HepG2 (cell line): ENCODE measurements around the gene PRDM7. TPM values are rescaled to one million over a fixed set of nuclear protein-coding genes. Genes with fewer than 3 reads are reported as not detected.

Source experiments
- ARNTL ChIP-seq: sonication (generic); formaldehyde crosslinking; IDR thresholded peaks from 2 replicates; pipeline ENCODE4 v1.4.0; 2020; ENCODE audit warnings: mild to moderate bottlenecking, missing genetic modification reagents
- CAMTA2 ChIP-seq: sonication (generic); formaldehyde crosslinking; IDR thresholded peaks from 2 replicates; pipeline ENCODE4 v1.4.0; 2020; ENCODE audit warnings: mild to moderate bottlenecking, missing genetic modification reagents, borderline replicate concordance
- DR1 ChIP-seq: sonication (generic); formaldehyde crosslinking; IDR thresholded peaks from 2 replicates; pipeline ENCODE4 v1.8.0; 2021; ENCODE audit warnings: mild to moderate bottlenecking, missing genetic modification reagents, inconsistent platforms
- HDAC1 ChIP-seq: sonication (generic); formaldehyde crosslinking; IDR thresholded peaks from 2 replicates; pipeline ENCODE4 v1.5.1; 2020; ENCODE audit warnings: mild to moderate bottlenecking, missing genetic modification reagents
- MAFF ChIP-seq: IDR thresholded peaks from 2 replicates; pipeline ENCODE4 v1.6.1; 2011; ENCODE audit warnings: low read depth, low read length, improper control_type of control experiment
- NBN ChIP-seq: fragments of 450-650 bp; conservative IDR thresholded peaks from 2 replicates; pipeline ENCODE4 v1.6.1; 2017
- PHF8 ChIP-seq: sonication (generic); formaldehyde crosslinking; IDR thresholded peaks from 2 replicates; pipeline ENCODE4 v1.5.0; 2020; ENCODE audit warnings: missing genetic modification reagents
- RAD51 ChIP-seq: fragments of 450-650 bp; IDR thresholded peaks from 2 replicates; pipeline ENCODE4 v1.6.1; 2016; ENCODE audit warnings: borderline replicate concordance
- SAFB2 ChIP-seq: sonication (generic); formaldehyde crosslinking; IDR thresholded peaks from 2 replicates; pipeline ENCODE4 v1.5.1; 2020; ENCODE audit warnings: missing genetic modification reagents, low read depth, mild to moderate bottlenecking, borderline replicate concordance
- TMF1 ChIP-seq: sonication (generic); formaldehyde crosslinking; IDR thresholded peaks from 2 replicates; pipeline ENCODE4 v1.8.1; 2022; ENCODE audit warnings: low read depth, missing genetic modification reagents
- ZIK1 ChIP-seq: sonication (generic); formaldehyde crosslinking; IDR thresholded peaks from 2 replicates; pipeline ENCODE4 v1.5.0; 2020; ENCODE audit warnings: mild to moderate bottlenecking, low read depth, missing genetic modification reagents, borderline replicate concordance
- ZKSCAN1 ChIP-seq: fragments of 150-350 bp; IDR thresholded peaks from 2 replicates; pipeline ENCODE4 v1.6.1; 2014; ENCODE audit warnings: low read length
- ZNF296 ChIP-seq: sonication (generic); formaldehyde crosslinking; conservative IDR thresholded peaks from 2 replicates; pipeline ENCODE4 v1.5.0; 2020; ENCODE audit warnings: mild to moderate bottlenecking, missing genetic modification reagents
- ZNF3 ChIP-seq: IDR thresholded peaks from 2 replicates; pipeline ENCODE4 v1.7.0; 2017; ENCODE audit warnings: inconsistent platforms
- ZNF530 ChIP-seq: sonication (generic); formaldehyde crosslinking; IDR thresholded peaks from 2 replicates; pipeline ENCODE4 v1.5.0; 2020; ENCODE audit warnings: low read depth, mild to moderate bottlenecking, missing genetic modification reagents
- ZNF549 ChIP-seq: sonication (generic); formaldehyde crosslinking; IDR thresholded peaks from 2 replicates; pipeline ENCODE4 v1.5.0; 2020; ENCODE audit warnings: missing genetic modification reagents
- ZNF577 ChIP-seq: sonication (generic); formaldehyde crosslinking; IDR thresholded peaks from 2 replicates; pipeline ENCODE4 v1.4.0; 2020; ENCODE audit warnings: mild to moderate bottlenecking, low read depth, missing genetic modification reagents, borderline replicate concordance
- ZNF724P ChIP-seq: sonication (generic); formaldehyde crosslinking; IDR thresholded peaks from 2 replicates; pipeline ENCODE4 v1.8.0; 2022; ENCODE audit warnings: missing genetic modification reagents, borderline replicate concordance
- ZNF749 ChIP-seq: sonication (generic); formaldehyde crosslinking; IDR thresholded peaks from 2 replicates; pipeline ENCODE4 v1.8.0; 2022; ENCODE audit warnings: mild to moderate bottlenecking, missing genetic modification reagents, moderate library complexity, borderline replicate concordance
- ZNF773 ChIP-seq: sonication (generic); formaldehyde crosslinking; IDR thresholded peaks from 2 replicates; pipeline ENCODE4 v1.4.0; 2020; ENCODE audit warnings: missing genetic modification reagents, borderline replicate concordance
- polyA plus RNA-seq, 8 experiments: library from polyadenylated mRNA; depleted of rRNA in 3 of 8; stranded (reverse) in 7 of 8; unstranded in 1 of 8; fragments of >200 nt; fragmentation: Illumina TruSeq in 4 of 8; extraction: Trizol in 4 of 8; gene quantifications; 2 replicates each; pipeline versions ENCODE4 v1.2.1 to v1.2.3, GENCODE V29; 2011 to 2016; ENCODE audit warnings: low read depth in 4 of 8, missing spikeins in 1 of 8, mixed read lengths in 1 of 8; ENCODE audit not compliant: insufficient read depth in 1 of 8
- total RNA-seq, 5 experiments: library from RNA; depleted of rRNA; stranded (reverse); fragments of >200 nt; fragmentation: Illumina TruSeq; extraction: Trizol; gene quantifications; 2 replicates each; pipeline ENCODE4 v1.2.3, GENCODE V29; 2016; ENCODE audit warnings: low read depth in 1 of 5
- TF ChIP-seq, protein P1 (sequence below), 2 experiments: IDR thresholded peaks; 2 replicates each; pipeline ENCODE4 v1.6.1; 2011 to 2012; ENCODE audit warnings: low read length in 2 of 2, borderline replicate concordance in 1 of 2, low read depth in 1 of 2, mild to moderate bottlenecking in 1 of 2, moderate library complexity in 1 of 2
- TF ChIP-seq, protein P2 (sequence below): sonication (generic); formaldehyde crosslinking; IDR thresholded peaks from 2 replicates; pipeline ENCODE4 v1.4.0; 2020; ENCODE audit warnings: missing genetic modification reagents, borderline replicate concordance
- TF ChIP-seq, protein P3 (sequence below): sonication (generic); formaldehyde crosslinking; IDR thresholded peaks from 2 replicates; pipeline ENCODE4 v1.4.0; 2020; ENCODE audit warnings: missing genetic modification reagents
- TF ChIP-seq, protein P4 (sequence below): sonication (generic); formaldehyde crosslinking; IDR thresholded peaks from 2 replicates; pipeline ENCODE4 v1.4.0; 2020; ENCODE audit warnings: low read depth, mild to moderate bottlenecking, missing genetic modification reagents

PRDM7 gene
- total and polyA plus RNA-seq, 2 of the 13 experiments (the other 11 are each of a cell fraction or from before 2014, with no cell fraction given), result not detected

DNA sequence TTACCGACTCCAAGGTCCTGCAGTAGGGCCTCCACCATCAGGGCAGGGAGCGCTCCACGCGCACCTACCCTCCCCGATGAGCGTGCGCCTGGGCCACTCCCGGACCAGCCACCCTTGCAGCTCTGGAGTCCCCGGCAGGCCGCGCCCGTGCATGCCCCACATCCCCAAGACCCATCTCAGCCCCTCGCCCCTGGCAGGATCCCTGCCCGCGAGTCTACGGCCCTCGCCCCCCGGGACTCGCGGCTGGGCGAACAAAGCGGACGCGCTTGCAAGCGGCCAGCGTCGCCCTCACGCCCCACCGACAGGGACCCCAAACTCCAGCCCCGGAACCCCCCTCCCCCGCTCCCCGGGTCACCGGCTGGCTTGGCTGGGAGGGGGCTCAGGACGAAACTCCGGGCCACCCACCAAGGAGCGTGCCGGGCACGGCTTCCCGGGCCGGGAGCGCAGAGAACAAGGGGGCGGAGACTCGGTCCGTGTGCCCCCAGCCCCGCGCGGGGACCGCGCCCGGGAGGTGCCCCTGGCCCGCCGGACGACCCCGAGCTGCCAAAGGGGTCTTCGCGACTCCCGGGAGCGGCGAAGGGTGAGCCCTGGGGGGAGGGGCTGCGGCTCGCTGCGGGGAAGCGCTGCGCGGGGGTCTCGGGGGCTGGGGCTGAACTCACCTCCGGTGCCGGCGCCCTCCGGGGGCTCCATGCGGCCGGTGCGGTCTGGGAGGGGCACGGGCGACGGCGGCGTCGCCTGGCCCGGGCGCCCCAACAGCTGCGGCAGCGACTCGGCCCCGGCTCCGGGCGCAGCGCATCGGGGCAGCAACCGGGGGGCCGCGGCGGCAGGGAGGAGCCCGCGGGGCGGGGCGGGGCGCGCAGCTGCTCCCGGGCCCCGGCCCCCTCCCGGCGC lies 58.2 kb downstream of the PRDM7 start, which contains the start of gene DBNDD1 (continued):
- TF ChIP-seq, protein P1, sequence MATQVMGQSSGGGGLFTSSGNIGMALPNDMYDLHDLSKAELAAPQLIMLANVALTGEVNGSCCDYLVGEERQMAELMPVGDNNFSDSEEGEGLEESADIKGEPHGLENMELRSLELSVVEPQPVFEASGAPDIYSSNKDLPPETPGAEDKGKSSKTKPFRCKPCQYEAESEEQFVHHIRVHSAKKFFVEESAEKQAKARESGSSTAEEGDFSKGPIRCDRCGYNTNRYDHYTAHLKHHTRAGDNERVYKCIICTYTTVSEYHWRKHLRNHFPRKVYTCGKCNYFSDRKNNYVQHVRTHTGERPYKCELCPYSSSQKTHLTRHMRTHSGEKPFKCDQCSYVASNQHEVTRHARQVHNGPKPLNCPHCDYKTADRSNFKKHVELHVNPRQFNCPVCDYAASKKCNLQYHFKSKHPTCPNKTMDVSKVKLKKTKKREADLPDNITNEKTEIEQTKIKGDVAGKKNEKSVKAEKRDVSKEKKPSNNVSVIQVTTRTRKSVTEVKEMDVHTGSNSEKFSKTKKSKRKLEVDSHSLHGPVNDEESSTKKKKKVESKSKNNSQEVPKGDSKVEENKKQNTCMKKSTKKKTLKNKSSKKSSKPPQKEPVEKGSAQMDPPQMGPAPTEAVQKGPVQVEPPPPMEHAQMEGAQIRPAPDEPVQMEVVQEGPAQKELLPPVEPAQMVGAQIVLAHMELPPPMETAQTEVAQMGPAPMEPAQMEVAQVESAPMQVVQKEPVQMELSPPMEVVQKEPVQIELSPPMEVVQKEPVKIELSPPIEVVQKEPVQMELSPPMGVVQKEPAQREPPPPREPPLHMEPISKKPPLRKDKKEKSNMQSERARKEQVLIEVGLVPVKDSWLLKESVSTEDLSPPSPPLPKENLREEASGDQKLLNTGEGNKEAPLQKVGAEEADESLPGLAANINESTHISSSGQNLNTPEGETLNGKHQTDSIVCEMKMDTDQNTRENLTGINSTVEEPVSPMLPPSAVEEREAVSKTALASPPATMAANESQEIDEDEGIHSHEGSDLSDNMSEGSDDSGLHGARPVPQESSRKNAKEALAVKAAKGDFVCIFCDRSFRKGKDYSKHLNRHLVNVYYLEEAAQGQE (IDR thresholded peaks at IDR 0.05; ENCODE audit: borderline replicate concordance in 1 of 2, low read depth in 1 of 2, low read length in 2 of 2), result no peak
- TF ChIP-seq ZNF3 (no peak), ARNTL (CRISPR knock-in tag) (no peak), ZIK1 (CRISPR knock-in tag) (no peak), PHF8 (CRISPR knock-in tag) (peak; percentile 72), CAMTA2 (CRISPR knock-in tag) (no peak), ZNF296 (CRISPR knock-in tag) (no peak), TMF1 (CRISPR knock-in tag) (no peak), MAFF (no peak), DR1 (CRISPR knock-in tag) (no peak), HDAC1 (0 out of 2 replicates have a peak, but pooled peaks have one; percentile 47), ZNF577 (CRISPR knock-in tag) (no peak), SAFB2 (CRISPR knock-in tag) (no peak), ZKSCAN1 (no peak), ZNF749 (CRISPR knock-in tag) (no peak), ZNF724P (no peak), ZNF773 (CRISPR knock-in tag) (0 out of 2 replicates have a peak, but pooled peaks have one; percentile 21), ZNF530 (CRISPR knock-in tag) (no peak), NBN (no peak), ZNF549 (CRISPR knock-in tag) (no peak), RAD51 (no peak)
- TF ChIP-seq, protein P2, sequence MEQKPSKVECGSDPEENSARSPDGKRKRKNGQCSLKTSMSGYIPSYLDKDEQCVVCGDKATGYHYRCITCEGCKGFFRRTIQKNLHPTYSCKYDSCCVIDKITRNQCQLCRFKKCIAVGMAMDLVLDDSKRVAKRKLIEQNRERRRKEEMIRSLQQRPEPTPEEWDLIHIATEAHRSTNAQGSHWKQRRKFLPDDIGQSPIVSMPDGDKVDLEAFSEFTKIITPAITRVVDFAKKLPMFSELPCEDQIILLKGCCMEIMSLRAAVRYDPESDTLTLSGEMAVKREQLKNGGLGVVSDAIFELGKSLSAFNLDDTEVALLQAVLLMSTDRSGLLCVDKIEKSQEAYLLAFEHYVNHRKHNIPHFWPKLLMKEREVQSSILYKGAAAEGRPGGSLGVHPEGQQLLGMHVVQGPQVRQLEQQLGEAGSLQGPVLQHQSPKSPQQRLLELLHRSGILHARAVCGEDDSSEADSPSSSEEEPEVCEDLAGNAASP (CRISPR knock-in tag), result no peak
- TF ChIP-seq, protein P3, sequence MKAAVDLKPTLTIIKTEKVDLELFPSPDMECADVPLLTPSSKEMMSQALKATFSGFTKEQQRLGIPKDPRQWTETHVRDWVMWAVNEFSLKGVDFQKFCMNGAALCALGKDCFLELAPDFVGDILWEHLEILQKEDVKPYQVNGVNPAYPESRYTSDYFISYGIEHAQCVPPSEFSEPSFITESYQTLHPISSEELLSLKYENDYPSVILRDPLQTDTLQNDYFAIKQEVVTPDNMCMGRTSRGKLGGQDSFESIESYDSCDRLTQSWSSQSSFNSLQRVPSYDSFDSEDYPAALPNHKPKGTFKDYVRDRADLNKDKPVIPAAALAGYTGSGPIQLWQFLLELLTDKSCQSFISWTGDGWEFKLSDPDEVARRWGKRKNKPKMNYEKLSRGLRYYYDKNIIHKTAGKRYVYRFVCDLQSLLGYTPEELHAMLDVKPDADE (CRISPR knock-in tag), result no peak
- TF ChIP-seq, protein P4, sequence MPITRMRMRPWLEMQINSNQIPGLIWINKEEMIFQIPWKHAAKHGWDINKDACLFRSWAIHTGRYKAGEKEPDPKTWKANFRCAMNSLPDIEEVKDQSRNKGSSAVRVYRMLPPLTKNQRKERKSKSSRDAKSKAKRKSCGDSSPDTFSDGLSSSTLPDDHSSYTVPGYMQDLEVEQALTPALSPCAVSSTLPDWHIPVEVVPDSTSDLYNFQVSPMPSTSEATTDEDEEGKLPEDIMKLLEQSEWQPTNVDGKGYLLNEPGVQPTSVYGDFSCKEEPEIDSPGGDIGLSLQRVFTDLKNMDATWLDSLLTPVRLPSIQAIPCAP, result no peak
